Measurements from ENCODE around the gene UBASH3B.
"Not testable (repeated sequence)": the region's sequence is repeated elsewhere in the genome, so short reads cannot be mapped to it uniquely, and the experiment has no call there.

UBASH3B gene

DNA sequence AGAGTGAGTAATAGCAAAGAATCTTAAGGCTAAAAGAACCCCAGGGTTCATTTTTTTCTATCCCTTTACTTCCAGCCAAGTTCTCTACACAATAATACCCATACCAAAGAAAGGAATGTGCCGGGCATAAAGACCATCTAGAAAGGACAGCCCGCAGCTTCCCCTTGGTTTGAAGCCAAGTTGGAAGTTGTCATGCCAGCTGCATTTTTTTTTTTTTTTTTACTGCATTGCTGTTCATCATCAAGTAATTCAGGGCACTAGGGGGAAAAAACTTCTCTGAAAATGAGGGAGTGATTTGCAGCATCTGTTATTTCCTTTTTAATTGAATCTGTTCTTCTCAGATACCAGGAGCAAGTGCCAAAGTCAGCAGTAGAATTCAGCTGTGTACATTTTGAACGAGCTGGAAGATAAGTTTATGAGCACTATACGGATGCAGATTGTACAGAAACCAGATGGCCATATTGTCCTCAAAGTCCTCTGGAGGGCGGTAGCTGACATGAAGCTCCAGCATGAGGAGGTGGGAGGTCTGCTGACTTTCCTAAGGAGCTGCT lies 56.4 kb downstream of the UBASH3B start:
- DNase-seq = no peak

DNA sequence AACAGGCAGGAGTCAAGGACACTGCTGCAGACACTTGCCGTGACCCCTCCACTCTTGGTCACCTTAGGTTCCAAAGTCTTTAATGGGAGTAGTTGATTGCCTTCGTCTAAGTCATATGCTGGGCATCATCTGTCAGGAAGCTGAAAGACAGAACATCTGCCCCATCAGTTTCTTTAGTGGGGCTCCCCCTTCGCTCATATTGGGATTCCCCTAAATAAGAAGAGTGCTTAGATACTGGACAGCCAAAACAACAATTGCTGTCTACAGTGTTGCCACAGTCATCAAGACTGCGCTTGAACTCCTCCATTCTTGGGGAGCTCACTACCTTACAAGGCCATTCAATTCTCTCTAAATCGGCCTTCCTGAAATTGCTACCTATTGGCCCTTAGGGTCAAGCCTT lies 58.5 kb downstream of the UBASH3B start:
- DNase-seq = no peak

- DNase-seq = no peak
Observed at GRCh38 chr11:122714484-122714883, 59.0 kb downstream of the UBASH3B start.

DNA sequence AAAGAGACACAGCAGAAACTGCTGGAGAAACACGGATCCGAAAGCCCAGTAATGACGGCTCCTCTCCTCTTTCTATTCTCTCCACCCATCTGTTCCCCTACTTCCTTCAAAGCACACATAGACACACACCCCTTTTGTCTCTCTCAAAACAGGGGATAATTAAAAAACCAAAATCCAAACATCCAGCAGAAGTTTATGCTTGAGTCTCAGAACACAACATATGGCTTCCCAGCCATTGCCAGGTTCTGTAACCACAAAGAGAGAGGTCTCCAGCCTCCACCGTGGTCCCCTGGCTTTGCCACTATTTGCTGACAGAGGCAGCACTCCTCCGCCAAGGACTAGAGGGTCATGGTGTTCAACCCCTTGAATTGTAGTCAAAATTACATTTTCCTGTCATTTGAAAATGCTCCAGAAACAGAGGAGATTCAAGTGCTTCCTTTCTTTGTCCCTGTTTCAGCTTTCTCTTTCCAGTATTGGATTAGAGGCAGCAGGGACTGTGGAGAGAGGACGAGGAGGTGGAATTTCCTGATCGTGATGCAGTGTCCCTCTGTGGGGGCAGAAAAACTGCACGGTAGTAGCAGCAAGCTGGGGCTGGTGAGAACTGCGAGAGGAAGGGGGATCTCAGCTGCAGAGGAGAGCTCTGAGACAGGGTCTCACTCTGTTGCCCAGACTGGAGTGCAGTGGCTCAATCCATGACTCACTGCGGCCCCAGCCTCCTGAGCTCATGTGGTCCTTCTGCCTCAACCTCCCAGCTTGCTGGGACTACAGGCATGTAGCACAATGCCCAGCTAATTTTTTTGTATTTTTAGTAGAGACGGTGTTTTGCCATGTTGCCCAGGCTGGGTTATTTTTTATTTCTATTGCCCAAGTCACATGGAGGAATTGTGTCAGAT lies 60.3 kb downstream of the UBASH3B start:
- no peak for DNase-seq

DNA sequence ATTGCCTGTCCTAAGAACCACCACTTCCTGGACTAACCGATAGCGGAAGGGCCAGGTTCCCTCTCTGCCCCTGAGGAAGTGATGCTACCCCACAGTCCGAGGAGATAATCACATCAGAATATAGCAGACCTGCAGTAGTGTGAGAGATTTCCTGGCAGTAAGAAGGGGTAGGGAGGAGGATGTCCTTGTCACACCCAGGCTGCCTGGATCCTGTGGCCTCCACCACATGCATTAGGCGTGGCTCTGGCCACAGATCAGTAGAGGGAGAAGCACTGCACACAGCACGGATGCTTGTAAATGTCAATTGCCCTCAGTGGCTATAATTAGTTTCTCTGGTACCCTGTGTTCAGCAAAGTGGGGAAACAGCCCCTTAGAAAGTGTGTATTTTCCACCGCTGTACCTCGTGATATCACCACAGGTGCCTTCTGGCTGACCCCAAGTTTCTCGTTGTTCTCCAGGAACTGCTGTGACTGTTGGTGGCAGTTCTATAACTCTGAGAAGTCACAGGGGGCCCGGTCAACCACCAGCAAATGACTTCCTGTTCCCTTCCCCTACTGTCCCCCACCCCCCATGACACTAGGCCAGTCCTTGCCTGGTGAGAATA lies 61.8 kb downstream of the UBASH3B start:
- no peak for DNase-seq

DNA sequence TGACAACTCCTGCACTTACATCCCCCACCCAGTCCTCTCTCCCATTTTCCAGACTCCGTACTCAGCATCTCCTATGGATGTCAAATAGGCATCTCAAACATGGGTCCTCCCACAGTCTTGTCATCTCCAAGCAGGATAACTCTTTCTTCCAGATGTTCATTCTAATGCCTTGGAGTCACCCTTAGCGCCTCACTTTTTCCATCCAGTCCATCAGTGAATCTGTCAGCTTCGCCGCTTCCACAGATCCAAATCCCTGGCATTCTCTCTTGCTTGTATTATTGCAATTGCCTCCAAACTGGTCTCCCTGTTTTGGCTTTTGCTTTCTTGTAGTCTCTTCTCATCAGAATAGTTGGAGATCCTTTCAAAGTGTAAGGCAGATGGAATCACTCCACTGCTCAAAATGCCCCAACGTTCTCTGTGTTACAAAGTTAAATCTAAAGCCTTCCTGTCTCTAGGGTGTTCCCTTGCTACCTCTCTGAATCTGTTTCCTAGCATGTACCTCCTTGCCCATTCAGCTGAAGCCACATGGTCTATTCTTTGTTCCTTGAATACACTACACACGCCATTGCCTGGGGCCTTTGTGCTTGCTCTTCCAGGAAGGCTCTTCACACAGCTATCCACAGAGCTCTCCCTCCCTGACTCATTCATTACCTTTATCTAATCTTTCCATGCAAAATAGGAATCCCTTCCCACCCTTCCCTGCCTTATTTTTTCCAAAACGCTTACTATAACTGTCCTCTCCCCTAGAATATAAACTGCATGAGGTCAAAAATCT lies 64.8 kb downstream of the UBASH3B start:
- no peak for DNase-seq

GRCh38 chr11:122721201-122721963 lies 65.9 kb downstream of the UBASH3B start:
- DNase-seq = no peak

DNA sequence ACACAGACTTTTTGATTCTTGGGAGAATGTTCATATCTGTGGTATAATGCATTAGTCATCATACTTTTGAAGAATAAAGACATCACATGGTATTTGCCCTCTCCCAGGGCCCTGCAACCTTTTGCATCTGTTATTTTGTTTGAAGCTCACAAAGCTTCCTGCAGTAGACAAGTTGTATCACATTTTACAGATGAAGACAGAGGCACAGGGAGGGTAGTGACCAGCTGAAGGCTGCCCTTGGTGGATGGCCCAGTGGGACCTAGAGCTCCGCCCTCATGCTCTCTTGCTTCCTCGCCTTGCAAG lies 66.4 kb downstream of the UBASH3B start:
- no peak for DNase-seq

DNA sequence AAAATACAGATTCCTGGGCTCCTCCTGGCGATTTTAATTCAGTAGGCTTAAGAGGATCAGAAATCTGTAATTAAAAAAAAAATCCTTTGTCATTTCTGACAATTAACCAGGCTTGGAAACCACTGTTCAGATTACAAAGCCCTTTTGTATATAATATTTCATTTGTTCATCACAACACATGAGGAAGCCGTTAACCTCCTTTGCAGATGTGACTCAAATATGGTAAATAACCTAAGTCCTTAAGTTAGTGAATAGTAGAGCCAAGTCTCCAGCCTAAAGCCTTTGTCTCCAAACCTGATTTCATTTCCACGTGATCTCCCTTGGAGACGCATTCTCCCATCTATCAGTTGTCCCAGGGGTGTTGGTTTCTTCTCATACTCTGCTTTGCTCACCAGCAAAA lies 67.6 kb downstream of the UBASH3B start:
- DNase-seq = no peak

DNA sequence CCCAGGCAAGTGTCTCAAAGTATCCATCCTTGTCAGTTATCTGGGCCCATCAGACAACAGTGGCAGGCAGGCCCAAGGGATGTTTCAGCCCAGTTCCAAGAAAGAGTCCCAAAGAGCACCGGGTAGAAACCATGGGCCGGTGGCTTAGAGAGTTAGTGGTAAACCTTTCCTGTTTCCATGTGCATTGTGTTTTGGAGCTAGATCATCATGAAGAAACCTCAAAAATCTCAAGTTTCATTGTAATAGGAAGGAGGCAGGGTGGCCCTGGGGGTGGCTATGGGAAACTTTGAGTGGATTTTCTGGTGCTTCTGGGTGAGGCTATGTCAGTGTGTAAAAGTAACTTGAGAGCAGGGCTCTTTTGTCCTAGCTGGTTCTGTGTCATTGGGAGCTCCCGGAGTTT lies 68.1 kb downstream of the UBASH3B start:
- DNase-seq = no peak

- DNase-seq = no peak
Observed at GRCh38 chr11:122724520-122724919, 69.0 kb downstream of the UBASH3B start.

DNA sequence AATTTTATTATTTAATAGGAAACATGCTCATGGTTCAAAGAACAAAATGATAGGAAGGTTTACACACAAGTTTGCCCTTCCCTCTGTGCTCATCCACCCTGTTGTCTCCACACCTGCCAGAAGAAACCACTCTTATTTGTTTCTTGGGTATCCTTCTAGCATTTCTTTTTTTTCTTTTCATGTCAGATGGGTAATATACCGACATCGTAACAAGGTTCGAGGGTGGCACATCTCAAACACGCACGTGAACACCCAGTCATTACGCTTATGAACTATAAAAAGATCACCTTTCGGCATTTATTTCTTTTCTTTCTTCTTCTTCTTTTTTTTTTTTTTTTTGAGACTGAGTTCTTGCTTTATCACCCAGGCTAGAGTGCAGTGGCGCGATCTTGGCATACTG lies 70.5 kb downstream of the UBASH3B start:
- DNase-seq = no peak

- DNase-seq = peak in 1 of 4 experiments; percentile 14
Observed at GRCh38 chr11:122727101-122727929, 71.8 kb downstream of the UBASH3B start.

- DNase-seq = no peak
Observed at GRCh38 chr11:122728561-122728960, 73.0 kb downstream of the UBASH3B start.

DNA sequence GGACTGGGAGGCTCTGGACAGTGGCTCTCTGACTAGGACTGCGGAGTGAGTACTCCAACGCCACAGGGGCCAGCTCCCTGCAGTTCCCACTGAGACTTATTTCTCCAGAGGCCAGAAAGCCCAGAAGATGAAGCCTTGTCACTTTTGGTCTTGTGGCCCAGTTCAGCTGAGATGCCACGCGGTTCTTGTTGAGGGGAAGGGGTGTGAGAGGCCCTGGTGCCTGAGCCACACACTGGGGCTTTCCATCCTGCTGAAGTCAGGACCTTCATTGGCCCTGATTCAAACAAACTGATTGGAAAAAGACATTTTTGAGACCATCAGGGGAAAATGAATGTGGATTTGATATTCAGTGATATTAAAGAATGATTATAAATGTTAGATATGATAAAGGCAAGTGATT lies 73.6 kb downstream of the UBASH3B start:
- no peak for DNase-seq

- DNase-seq = not testable (repeated sequence)
Observed at GRCh38 chr11:122730694-122731093, 75.2 kb downstream of the UBASH3B start.

DNA sequence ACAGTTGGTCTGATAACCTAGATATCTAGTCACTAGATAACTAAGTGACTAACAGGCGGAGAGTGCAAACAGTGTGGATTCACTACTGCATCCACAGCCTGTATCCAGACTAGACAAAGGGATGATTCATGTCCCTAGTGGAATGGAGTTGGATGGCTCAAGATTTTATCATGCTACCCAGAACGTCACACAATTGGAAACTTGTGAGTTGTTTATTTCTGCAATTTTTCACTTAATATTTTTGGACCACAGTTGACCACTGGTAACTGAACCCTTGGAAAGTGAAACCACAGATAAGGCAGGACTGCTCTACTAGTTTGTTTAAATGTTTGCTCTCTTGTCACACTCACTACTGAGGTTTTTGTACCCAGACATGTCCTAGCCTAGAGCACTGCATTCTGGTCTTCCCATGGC lies 76.0 kb downstream of the UBASH3B start:
- DNase-seq = no peak

GRCh38 chr11:122732342-122733315 lies 77.1 kb downstream of the UBASH3B start:
- no peak for DNase-seq

- no peak for DNase-seq
Observed at GRCh38 chr11:122733318-122733717, 77.8 kb downstream of the UBASH3B start.

GRCh38 chr11:122734848-122735496 lies 79.5 kb downstream of the UBASH3B start:
- DNase-seq = no peak
